Caco-2 (cell line): ENCODE measurements around the gene HHIPL1. TPM values are rescaled to one million over a fixed set of nuclear protein-coding genes. Genes with fewer than 3 reads are reported as not detected.

Source experiments
- Bru-seq: library from RNA; stranded (reverse); fragments of 400-500 nt; gene quantifications from one replicate; lab custom pipeline; 2021; lab: Mats Ljungman, UMichigan
- BruChase-seq, 2 experiments: library from RNA; stranded (reverse); fragments of 400-500 nt; gene quantifications; one replicate each; lab custom pipeline; 2021; lab: Mats Ljungman, UMichigan
- BruUV-seq: library from RNA; stranded (reverse); fragments of 400-500 nt; replicated peaks from 2 replicates; lab custom pipeline; 2021; lab: Mats Ljungman, UMichigan
- CTCF ChIA-PET: fragments of 300-600 bp; sonication (Branson Sonifier 250); formaldehyde crosslinking; loops from one replicate; lab custom pipeline; 2022; ENCODE audit warnings: antibody characterized with exemption; lab: Charles Lee
- POLR2A ChIA-PET: fragments of 300-600 bp; sonication (Branson Sonifier 250); formaldehyde crosslinking; loops from one replicate; lab custom pipeline; 2022; ENCODE audit warnings: antibody characterized with exemption; lab: Charles Lee
- DNase-seq, 2 experiments: peaks; one replicate each; pipeline versions ENCODE4 v3.0.0 to v3.0.0-alpha.2; 2020 to 2022
- H3K27me3 ChIP-seq: replicated peaks from 2 replicates; pipeline ENCODE4 v1.6.0; 2011; ENCODE audit warnings: low read length; ENCODE audit not compliant: control insufficient read depth, insufficient read depth
- H3K36me3 ChIP-seq: 2 replicates; pipeline ENCODE4 v1.5.1; 2011; ENCODE audit warnings: low read length; ENCODE audit not compliant: control insufficient read depth, insufficient read depth
- H3K4me1 ChIP-seq: fragments of 250-450 bp; sonication (Bioruptor Pico); 2 replicates; pipeline ENCODE4 v1.5.1; 2020; ENCODE audit warnings: mild to moderate bottlenecking
- H3K4me3 ChIP-seq: 2 replicates; pipeline ENCODE4 v1.5.1; 2011; ENCODE audit warnings: low read depth, mild to moderate bottlenecking, control low read depth, low read length
- H3K9me3 ChIP-seq: fragments of 250-450 bp; sonication (Bioruptor Pico); 2 replicates; pipeline ENCODE4 v1.5.1; 2020; ENCODE audit warnings: mild to moderate bottlenecking, moderate library complexity
- H3K27ac Mint-ChIP-seq: one replicate; pipeline ENCODE4 v1.8.0; 2022; ENCODE audit warnings: mixed read lengths; ENCODE audit not compliant: unreplicated experiment
- H3K27me3 Mint-ChIP-seq: one replicate; pipeline ENCODE4 v1.8.0; 2022; ENCODE audit warnings: mixed read lengths; ENCODE audit not compliant: insufficient read depth, unreplicated experiment
- H3K36me3 Mint-ChIP-seq: one replicate; pipeline ENCODE4 v1.8.0; 2022; ENCODE audit warnings: mild to moderate bottlenecking, mixed read lengths; ENCODE audit not compliant: insufficient read depth, unreplicated experiment
- H3K4me1 Mint-ChIP-seq: one replicate; pipeline ENCODE4 v1.8.0; 2022; ENCODE audit warnings: low read depth, mixed read lengths; ENCODE audit not compliant: unreplicated experiment
- H3K4me3 Mint-ChIP-seq: one replicate; pipeline ENCODE4 v1.8.0; 2022; ENCODE audit warnings: mild to moderate bottlenecking, moderate library complexity, mixed read lengths; ENCODE audit not compliant: unreplicated experiment
- H3K9me3 Mint-ChIP-seq: one replicate; pipeline ENCODE4 v1.8.0; 2022; ENCODE audit warnings: mixed read lengths; ENCODE audit not compliant: unreplicated experiment
- intact Hi-C: fragments of 100-400 bp; cut with micrococcal nuclease; formaldehyde crosslinking; loops from one replicate; pipeline ENCODE4 v1.10.0; 2022; ENCODE audit not compliant: unreplicated experiment
- long read RNA-seq: library from polyadenylated mRNA; stranded (forward); transcript quantifications from one replicate; pipeline ENCODE4 v2.0.0, GENCODE V29; 2022
- total RNA-seq: library from RNA; stranded (reverse); gene quantifications from 2 replicates; pipeline ENCODE4 v1.2.3, GENCODE V29; 2022
- TF ChIP-seq, protein P1 (sequence below), 2 experiments: fragments of 200-600 bp in 1 of 2; IDR thresholded peaks; 1 replicate in 1 of 2; 2 replicates in 1 of 2; pipeline versions ENCODE4 v1.5.1 to v1.8.0; 2011 to 2022; ENCODE audit warnings: antibody characterized with exemption in 1 of 2, control low read depth in 1 of 2, inconsistent platforms in 1 of 2, low read depth in 1 of 2, low read length in 1 of 2, mild to moderate bottlenecking in 1 of 2, moderate library complexity in 1 of 2; ENCODE audit not compliant: insufficient read depth in 1 of 2, severe bottlenecking in 1 of 2, unreplicated experiment in 1 of 2

Gene HHIPL1
- 2.1 and 2.9 TPM in 2 replicates for total RNA-seq
- percentile 38 among the genes with signal in this experiment for Bru-seq, nascent RNA
- percentile 35 among the genes with signal in this experiment for BruChase-seq, experiment 1, labeled RNA remaining after a 2-hour chase
- percentile 38 among the genes with signal in this experiment for BruChase-seq, experiment 2, labeled RNA remaining after a 6-hour chase
- long read RNA-seq, partial matches to known transcripts, result 0 of 1 reads
- long read RNA-seq, other reads (novel, unspliced or antisense), result 1 of 1 reads

DNA sequence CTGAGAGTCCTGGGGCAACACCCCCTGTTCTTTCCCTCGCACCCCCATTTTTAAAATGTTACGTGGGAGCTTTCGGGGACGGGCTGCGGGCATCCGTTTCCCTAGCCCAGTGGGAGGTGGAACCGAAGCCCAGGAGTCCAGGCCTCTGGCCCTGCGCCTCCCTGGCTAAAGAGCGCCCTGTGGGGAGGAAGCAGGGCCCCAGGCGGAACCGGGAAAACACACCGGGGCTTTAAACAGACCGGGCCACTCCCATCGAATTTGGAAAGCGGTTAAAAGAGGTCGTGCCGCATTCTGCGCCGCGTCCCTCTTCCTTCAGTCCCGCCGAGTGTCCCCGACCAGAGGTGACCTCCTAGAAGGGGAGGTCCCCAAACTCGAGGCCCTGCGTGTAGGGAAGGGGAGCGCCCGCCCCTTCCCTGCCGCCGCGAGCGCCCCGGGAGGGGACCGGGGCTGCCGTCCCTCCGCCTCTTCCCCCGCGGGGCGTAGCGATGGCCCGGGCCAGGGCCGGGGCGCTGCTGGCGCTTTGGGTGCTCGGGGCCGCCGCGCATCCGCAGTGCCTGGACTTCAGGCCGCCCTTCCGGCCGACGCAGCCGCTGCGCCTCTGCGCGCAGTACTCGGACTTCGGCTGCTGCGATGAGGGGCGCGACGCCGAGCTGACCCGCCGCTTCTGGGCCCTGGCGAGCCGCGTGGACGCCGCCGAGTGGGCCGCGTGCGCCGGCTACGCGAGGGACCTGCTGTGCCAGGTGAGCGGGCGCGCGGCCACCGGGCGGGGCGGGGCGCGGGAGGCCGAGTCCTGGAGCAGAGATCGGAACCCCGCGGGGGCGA, at the start of gene HHIPL1:
HHIPL1 (plus strand) TSS at position 407 of the 822 bp plus-strand sequence; CDS start at position 486, 79 bp downstream.
- intact Hi-C loops, result no loop called here
- H3K27me3 Mint-ChIP-seq, result no peaks in the 10 kb centered on the region
- Histone ChIP-seq H3K27me3 (no peaks in the 10 kb centered on the region), H3K4me3 (peak within 1 kb of the TSS; percentile 50), H3K36me3 (no peaks in the 10 kb centered on the region), H3K4me1 (peaks cover 6% of the 10 kb centered on the region; the same call in 1 of the 2 replicates), H3K9me3 (no peaks in the 10 kb centered on the region)
- H3K4me1 Mint-ChIP-seq, result no peaks in the 10 kb centered on the region
- POLR2A ChIA-PET, result no interaction called here
- peaks cover 5% of the 10 kb centered on the region for H3K36me3 Mint-ChIP-seq
- no TSS peak for BruUV-seq
- CTCF ChIA-PET, result no interaction called here
- no peaks in the 10 kb centered on the region for H3K9me3 Mint-ChIP-seq
- peak in 1 of 2 experiments; percentile 49 for DNase-seq
- TF ChIP-seq, protein P1, sequence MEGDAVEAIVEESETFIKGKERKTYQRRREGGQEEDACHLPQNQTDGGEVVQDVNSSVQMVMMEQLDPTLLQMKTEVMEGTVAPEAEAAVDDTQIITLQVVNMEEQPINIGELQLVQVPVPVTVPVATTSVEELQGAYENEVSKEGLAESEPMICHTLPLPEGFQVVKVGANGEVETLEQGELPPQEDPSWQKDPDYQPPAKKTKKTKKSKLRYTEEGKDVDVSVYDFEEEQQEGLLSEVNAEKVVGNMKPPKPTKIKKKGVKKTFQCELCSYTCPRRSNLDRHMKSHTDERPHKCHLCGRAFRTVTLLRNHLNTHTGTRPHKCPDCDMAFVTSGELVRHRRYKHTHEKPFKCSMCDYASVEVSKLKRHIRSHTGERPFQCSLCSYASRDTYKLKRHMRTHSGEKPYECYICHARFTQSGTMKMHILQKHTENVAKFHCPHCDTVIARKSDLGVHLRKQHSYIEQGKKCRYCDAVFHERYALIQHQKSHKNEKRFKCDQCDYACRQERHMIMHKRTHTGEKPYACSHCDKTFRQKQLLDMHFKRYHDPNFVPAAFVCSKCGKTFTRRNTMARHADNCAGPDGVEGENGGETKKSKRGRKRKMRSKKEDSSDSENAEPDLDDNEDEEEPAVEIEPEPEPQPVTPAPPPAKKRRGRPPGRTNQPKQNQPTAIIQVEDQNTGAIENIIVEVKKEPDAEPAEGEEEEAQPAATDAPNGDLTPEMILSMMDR (IDR thresholded peaks at IDR 0.05; ENCODE audit: insufficient read depth in 1 of 2, low read depth in 1 of 2, low read length in 1 of 2, severe bottlenecking in 1 of 2, unreplicated experiment in 1 of 2), result no peak
- peak within 1 kb of the TSS; percentile 67 for H3K4me3 Mint-ChIP-seq
- H3K27ac Mint-ChIP-seq, result no peak within 1 kb of the TSS

DNA sequence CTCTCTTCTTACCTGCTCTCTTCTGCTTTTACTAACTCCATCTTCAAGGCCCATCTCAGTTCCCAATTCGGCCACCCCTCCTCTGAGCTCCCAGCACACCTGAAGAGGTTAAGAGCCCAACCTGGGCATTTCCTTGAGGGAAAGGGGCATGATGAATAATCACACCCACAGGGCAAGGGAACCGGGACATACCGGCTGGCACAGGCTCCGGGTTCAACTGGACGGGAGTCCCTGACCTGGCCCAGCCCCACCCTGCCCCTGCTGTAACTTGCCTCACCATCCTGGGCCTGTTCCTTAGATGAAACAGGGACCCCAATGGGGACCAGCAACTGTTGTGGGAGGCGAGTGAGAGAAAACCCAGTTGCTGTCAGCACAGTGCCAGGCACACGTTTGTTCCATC, 49.4 kb upstream of the HHIPL1 start:
- H3K9me3 Mint-ChIP-seq, result no peaks in the 10 kb centered on the region
- CTCF ChIA-PET, result no interaction called here
- H3K27ac Mint-ChIP-seq, result no peak overlapping the region
- Histone ChIP-seq H3K27me3 (no peaks in the 10 kb centered on the region), H3K4me3 (no peak overlapping the region), H3K36me3 (no peaks in the 10 kb centered on the region), H3K4me1 (peaks cover 50% of the 10 kb centered on the region), H3K9me3 (no peaks in the 10 kb centered on the region)
- TF ChIP-seq, protein P1 (IDR thresholded peaks at IDR 0.05; ENCODE audit: insufficient read depth in 1 of 2, low read depth in 1 of 2, low read length in 1 of 2, severe bottlenecking in 1 of 2, unreplicated experiment in 1 of 2), result no peak
- DNase-seq, result no peak
- peaks cover 7% of the 10 kb centered on the region for H3K36me3 Mint-ChIP-seq
- no TSS peak for BruUV-seq
- intact Hi-C loops, result no loop called here
- no peaks in the 10 kb centered on the region for H3K27me3 Mint-ChIP-seq
- peaks cover 57% of the 10 kb centered on the region for H3K4me1 Mint-ChIP-seq
- no peak overlapping the region for H3K4me3 Mint-ChIP-seq
- POLR2A ChIA-PET, result no interaction called here

DNA sequence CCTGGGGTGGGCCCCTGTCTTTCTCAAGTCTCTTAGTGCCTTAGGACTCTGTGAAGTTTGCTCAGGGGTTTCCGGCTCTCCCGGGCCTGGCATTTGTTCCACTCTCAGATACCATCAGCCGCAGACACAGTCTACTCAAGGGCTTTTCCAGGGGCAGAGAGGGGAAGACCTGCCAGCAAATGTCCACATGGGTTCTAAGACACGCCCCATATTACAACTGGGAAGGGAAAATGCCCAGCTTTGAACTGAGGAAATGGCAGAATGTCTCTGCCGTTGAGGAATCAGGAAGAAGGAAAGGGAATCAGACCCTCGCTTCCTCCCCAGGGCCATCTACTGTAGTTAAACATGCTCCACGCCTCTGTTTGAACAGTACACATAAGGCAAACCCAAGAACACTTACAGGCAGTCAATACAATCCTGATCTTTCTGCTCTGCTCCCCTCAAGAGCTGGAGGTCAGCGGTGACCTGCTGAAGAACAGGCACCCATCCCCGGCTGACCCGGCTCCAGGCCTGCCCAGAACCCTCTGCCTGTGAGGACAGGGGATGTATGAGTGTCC, 48.8 kb upstream of the HHIPL1 start:
- TF ChIP-seq, protein P1 (IDR thresholded peaks at IDR 0.05; ENCODE audit: insufficient read depth in 1 of 2, low read depth in 1 of 2, low read length in 1 of 2, severe bottlenecking in 1 of 2, unreplicated experiment in 1 of 2), result no peak
- Histone ChIP-seq H3K9me3 (no peaks in the 10 kb centered on the region), H3K4me1 (peaks cover 54% of the 10 kb centered on the region), H3K27me3 (no peaks in the 10 kb centered on the region), H3K4me3 (no peak overlapping the region), H3K36me3 (no peaks in the 10 kb centered on the region)
- Mint-ChIP-seq H3K4me3 (no peak overlapping the region), H3K36me3 (peaks cover 7% of the 10 kb centered on the region), H3K27me3 (no peaks in the 10 kb centered on the region), H3K4me1 (peaks cover 63% of the 10 kb centered on the region), H3K27ac (peak overlapping the region; percentile 85), H3K9me3 (no peaks in the 10 kb centered on the region)
- no TSS peak for BruUV-seq
- intact Hi-C loops, result loop anchor here (1.0 kb wide), 1 partner anchor 16 kb away; no protein-coding TSS in a partner anchor
- peak; percentile 26 to 52 for DNase-seq
- POLR2A ChIA-PET, result no interaction called here
- CTCF ChIA-PET, result no interaction called here
